ENCODE measurements around the gene PPP6R3. TPM values are rescaled to one million over a fixed set of nuclear protein-coding genes. Genes with fewer than 3 reads are reported as not detected.

Gene PPP6R3
- polyA plus RNA-seq, 1 experiment = 58.5 TPM

DNA sequence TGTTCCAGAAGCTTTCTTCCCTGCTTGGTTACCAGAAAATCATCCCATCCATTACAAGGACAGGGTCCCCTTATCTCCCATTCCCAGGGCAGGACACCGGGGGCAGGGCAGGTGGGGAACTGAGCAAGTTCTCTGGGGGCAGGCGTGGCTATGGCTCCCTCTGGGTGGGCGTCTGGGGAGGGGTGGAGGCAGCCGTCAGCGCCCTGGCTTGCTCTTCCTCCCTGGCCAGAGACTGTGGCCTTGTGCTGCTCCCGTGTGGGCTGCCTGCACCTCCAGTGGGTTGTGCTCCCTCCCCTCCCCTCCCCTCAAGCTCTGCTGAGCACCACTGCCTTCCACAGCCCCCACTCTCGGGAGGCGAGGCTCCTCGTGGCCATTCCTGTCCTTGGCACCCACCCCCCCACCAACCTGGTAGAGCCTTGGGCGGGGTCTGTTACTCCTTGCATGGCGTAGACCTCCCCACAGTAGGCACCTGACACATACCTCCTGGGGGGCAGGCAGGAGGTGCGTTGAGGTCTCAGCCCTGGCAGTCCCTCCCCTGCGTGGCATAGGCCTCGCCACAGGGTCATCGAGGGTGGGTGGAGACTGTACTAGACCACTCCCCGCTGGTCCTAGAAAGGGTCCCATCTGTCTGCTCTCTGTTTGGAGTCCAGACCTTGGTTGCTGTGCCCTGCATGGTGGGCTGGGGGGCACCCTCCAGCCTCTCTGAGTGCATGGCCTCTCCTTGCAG, 24.2 kb upstream of the PPP6R3 start:
- no peak overlapping the region for H3K4me3 ChIP-seq (ENCODE audit: low read depth, low read length)
- no peak for DNase-seq (ENCODE audit: low read depth, low spot score)
- TF ChIP-seq CTCF (IDR thresholded peaks at IDR 0.05; ENCODE audit: low read depth, low read length) = no peak
- no peaks in the 10 kb centered on the region; the same call in 1 of the 2 replicates for H3K9me3 ChIP-seq (ENCODE audit: control insufficient read depth, insufficient read depth, low read length)
- H3K27ac ChIP-seq (ENCODE audit: low read depth, low read length) = no peak overlapping the region
- no peaks in the 10 kb centered on the region for H3K27me3 ChIP-seq (ENCODE audit: control insufficient read depth, insufficient read depth, low read length)
- ChIA-PET POLR2A (interaction anchor here (0.6 kb wide), 1 partner anchor 444 kb away, joined by 5 read pairs; no protein-coding TSS in a partner anchor), CTCF (no interaction called here)

DNA sequence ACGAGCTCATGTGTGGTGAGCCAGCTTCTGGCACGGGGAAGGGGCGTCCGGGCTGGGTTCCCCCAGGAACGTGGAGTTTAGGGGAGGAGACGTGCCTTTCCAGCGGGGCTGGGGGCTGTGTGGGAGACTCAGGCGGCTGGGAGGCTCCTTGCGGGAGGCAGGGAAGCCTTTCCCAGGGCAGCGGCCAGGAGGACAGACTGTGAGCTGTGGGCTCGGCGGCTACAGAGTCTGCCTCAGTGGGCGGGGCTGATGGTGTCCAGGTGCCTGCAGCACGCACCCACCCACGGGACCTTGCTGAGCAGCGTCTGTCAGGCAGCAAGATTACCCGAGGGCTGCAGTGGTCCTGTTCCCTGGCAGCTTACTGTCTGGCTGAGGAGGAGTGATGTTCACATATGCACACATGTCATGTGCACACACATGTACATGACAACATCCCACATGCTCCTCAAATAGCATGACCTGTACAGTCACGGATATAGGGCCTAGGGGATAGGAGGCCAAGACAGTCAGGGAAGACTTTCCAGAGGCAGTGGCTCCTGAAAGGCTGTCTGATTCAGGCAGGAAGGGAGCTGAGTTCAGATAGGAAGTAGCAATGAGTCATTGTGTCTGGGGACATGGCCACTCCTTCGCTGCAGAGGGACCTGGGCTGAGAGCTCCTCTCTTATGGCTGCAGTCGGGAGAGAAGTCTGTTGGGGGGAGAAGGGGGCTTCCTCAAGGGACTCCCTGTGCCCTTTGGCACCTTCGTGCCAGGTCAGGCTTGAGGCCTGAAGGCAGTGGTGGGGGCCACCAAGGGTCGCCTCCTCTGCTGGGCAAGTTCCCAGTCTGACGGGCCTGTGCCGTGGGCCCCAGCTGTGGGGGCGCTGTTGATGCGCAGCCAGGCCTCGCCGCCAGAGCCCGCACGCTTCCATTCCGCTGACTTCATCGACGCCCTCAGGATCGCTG, 23.3 kb upstream of the PPP6R3 start:
- Histone ChIP-seq H3K27ac (ENCODE audit: low read depth, low read length) (peak overlapping the region; percentile 31), H3K27me3 (ENCODE audit: control insufficient read depth, insufficient read depth, low read length) (no peaks in the 10 kb centered on the region), H3K9me3 (ENCODE audit: control insufficient read depth, insufficient read depth, low read length) (no peaks in the 10 kb centered on the region; the same call in 1 of the 2 replicates), H3K4me3 (ENCODE audit: low read depth, low read length) (no peak overlapping the region)
- POLR2A ChIA-PET = interaction anchor here (0.6 kb wide), 1 partner anchor 445 kb away, joined by 5 read pairs; no protein-coding TSS in a partner anchor
- TF ChIP-seq CTCF (IDR thresholded peaks at IDR 0.05; ENCODE audit: low read depth, low read length) = no peak
- no peak for DNase-seq (ENCODE audit: low read depth, low spot score)
- CTCF ChIA-PET = no interaction called here

GRCh38 chr11:68437927-68438657, 22.5 kb upstream of the PPP6R3 start:
- ChIA-PET CTCF (no interaction called here), POLR2A (no interaction called here)
- H3K27me3 ChIP-seq (ENCODE audit: control insufficient read depth, insufficient read depth, low read length) = no peaks in the 10 kb centered on the region
- H3K27ac ChIP-seq (ENCODE audit: low read depth, low read length) = no peak overlapping the region
- no peak for DNase-seq (ENCODE audit: low read depth, low spot score)
- no peaks in the 10 kb centered on the region; the same call in 1 of the 2 replicates for H3K9me3 ChIP-seq (ENCODE audit: control insufficient read depth, insufficient read depth, low read length)
- H3K4me3 ChIP-seq (ENCODE audit: low read depth, low read length) = no peak overlapping the region
- TF ChIP-seq CTCF (IDR thresholded peaks at IDR 0.05; ENCODE audit: low read depth, low read length) = no peak

GRCh38 chr11:68438658-68439259, 21.8 kb upstream of the PPP6R3 start:
- Histone ChIP-seq H3K27ac (ENCODE audit: low read depth, low read length) (no peak overlapping the region), H3K9me3 (ENCODE audit: control insufficient read depth, insufficient read depth, low read length) (no peaks in the 10 kb centered on the region; the same call in 1 of the 2 replicates), H3K4me3 (ENCODE audit: low read depth, low read length) (no peak overlapping the region), H3K27me3 (ENCODE audit: control insufficient read depth, insufficient read depth, low read length) (no peaks in the 10 kb centered on the region)
- no peak for TF ChIP-seq CTCF (IDR thresholded peaks at IDR 0.05; ENCODE audit: low read depth, low read length)
- CTCF ChIA-PET = no interaction called here
- DNase-seq (ENCODE audit: low read depth, low spot score) = no peak
- POLR2A ChIA-PET = interaction anchor here (0.6 kb wide), 1 partner anchor 41 kb away, joined by 3 read pairs; no protein-coding TSS in a partner anchor

All from AG04450 (cell line).